ENCODE data around the gene CHEK1. TPM values are rescaled to one million over a fixed set of nuclear protein-coding genes. Genes with fewer than 3 reads are reported as not detected.

CHEK1 gene
- total and polyA plus RNA-seq, 2 donors from 2014 or later = 4.6 to 4.9 TPM

- no peaks in the 10 kb centered on the region for H3K4me1 ChIP-seq (ENCODE audit: control insufficient read depth in 2 of 3, insufficient read depth in 2 of 3, low read depth in 1 of 3, low read length in 3 of 3)
- H3K4me3 ChIP-seq (ENCODE audit: low read length in 3 of 3) = no peak overlapping the region
- no peak for FAIRE-seq
- intact Hi-C loops (cut with DNase I) = no loop called here
- H3K36me3 ChIP-seq (ENCODE audit: control insufficient read depth in 2 of 3, insufficient read depth in 3 of 3, low read length in 3 of 3) = peaks cover 0 to 2% (median 0%) of the 10 kb centered on the region in 3 donors
- no peak for TF ChIP-seq CTCF (IDR thresholded peaks at IDR 0.05; ENCODE audit: borderline replicate concordance, extremely low read depth, insufficient read depth)
- DNase-seq = no peak
- H3K27me3 ChIP-seq (ENCODE audit: control insufficient read depth, insufficient read depth, low read length) = no peaks in the 10 kb centered on the region
- no peaks in the 10 kb centered on the region for H3K9me3 ChIP-seq (ENCODE audit: control insufficient read depth in 2 of 3, insufficient read depth in 1 of 3, low read length in 3 of 3)
- no peak overlapping the region for H3K9ac ChIP-seq (ENCODE audit: low read length in 3 of 3)
- H3K27ac ChIP-seq (ENCODE audit: low read depth in 2 of 2, low read length in 2 of 2) = no peak overlapping the region
Observed at GRCh38 chr11:125675196-125675595, 50.2 kb downstream of the CHEK1 start.

GRCh38 chr11:125679397-125679796, 54.4 kb downstream of the CHEK1 start:
- intact Hi-C loops (cut with DNase I) = no loop called here
- H3K4me3 ChIP-seq (ENCODE audit: low read length in 3 of 3) = no peak overlapping the region
- H3K4me1 ChIP-seq (ENCODE audit: control insufficient read depth in 2 of 3, insufficient read depth in 2 of 3, low read depth in 1 of 3, low read length in 3 of 3) = no peaks in the 10 kb centered on the region
- H3K36me3 ChIP-seq (ENCODE audit: control insufficient read depth in 2 of 3, insufficient read depth in 3 of 3, low read length in 3 of 3) = peaks cover 0 to 2% (median 0%) of the 10 kb centered on the region in 3 donors
- H3K9me3 ChIP-seq (ENCODE audit: control insufficient read depth in 2 of 3, insufficient read depth in 1 of 3, low read length in 3 of 3) = no peaks in the 10 kb centered on the region
- no peaks in the 10 kb centered on the region for H3K27me3 ChIP-seq (ENCODE audit: control insufficient read depth, insufficient read depth, low read length)
- FAIRE-seq (no peak), DNase-seq (no peak)
- H3K9ac ChIP-seq (ENCODE audit: low read length in 3 of 3) = no peak overlapping the region
- no peak for TF ChIP-seq CTCF (IDR thresholded peaks at IDR 0.05; ENCODE audit: borderline replicate concordance, extremely low read depth, insufficient read depth)
- H3K27ac ChIP-seq (ENCODE audit: low read depth in 2 of 2, low read length in 2 of 2) = no peak overlapping the region

- no peak for FAIRE-seq
Observed at GRCh38 chr11:125679837-125680236, 54.9 kb downstream of the CHEK1 start.

More at GRCh38 chr11:125679837-125680236, 54.9 kb downstream of the CHEK1 start:
- H3K9ac ChIP-seq (ENCODE audit: low read length in 3 of 3) = no peak overlapping the region
- H3K9me3 ChIP-seq (ENCODE audit: control insufficient read depth in 2 of 3, insufficient read depth in 1 of 3, low read length in 3 of 3) = no peaks in the 10 kb centered on the region
- DNase-seq = no peak
- no peak for TF ChIP-seq CTCF (IDR thresholded peaks at IDR 0.05; ENCODE audit: borderline replicate concordance, extremely low read depth, insufficient read depth)
- H3K27me3 ChIP-seq (ENCODE audit: control insufficient read depth, insufficient read depth, low read length) = no peaks in the 10 kb centered on the region
- H3K27ac ChIP-seq (ENCODE audit: low read depth in 2 of 2, low read length in 2 of 2) = no peak overlapping the region
- H3K36me3 ChIP-seq (ENCODE audit: control insufficient read depth in 2 of 3, insufficient read depth in 3 of 3, low read length in 3 of 3) = peaks cover 0 to 2% (median 0%) of the 10 kb centered on the region in 3 donors
- no peak overlapping the region for H3K4me3 ChIP-seq (ENCODE audit: low read length in 3 of 3)
- intact Hi-C loops (cut with DNase I) = no loop called here
- no peaks in the 10 kb centered on the region for H3K4me1 ChIP-seq (ENCODE audit: control insufficient read depth in 2 of 3, insufficient read depth in 2 of 3, low read depth in 1 of 3, low read length in 3 of 3)

Data from kidney (tissue), 14 donors.